HL-60 (cell line): Measurements from ENCODE around the gene PIM3.
"Not testable (repeated sequence)": the region's sequence is repeated elsewhere in the genome, so short reads cannot be mapped to it uniquely, and the experiment has no call there.

Source experiments
- DNase-seq, 2 experiments: peaks; one replicate each; pipeline ENCODE4 v3.0.0-alpha.2; 2010 to 2020; ENCODE audit warnings: low read depth in 1 of 2, low spot score in 1 of 2
- H3K27ac ChIP-seq: fragments of 250-450 bp; sonication (Bioruptor Pico); replicated peaks from 2 replicates; pipeline ENCODE4 v1.5.1; 2020; ENCODE audit warnings: mild to moderate bottlenecking, moderate library complexity
- H3K27me3 ChIP-seq: fragments of 250-450 bp; sonication (Bioruptor Pico); 2 replicates; pipeline ENCODE4 v1.5.1; 2021; ENCODE audit warnings: mild to moderate bottlenecking, moderate library complexity; ENCODE audit not compliant: insufficient read depth, poor library complexity, severe bottlenecking
- H3K4me3 ChIP-seq: replicated peaks from 2 replicates; pipeline ENCODE4 v1.5.1; 2011; ENCODE audit warnings: mild to moderate bottlenecking, control low read depth, low read length; ENCODE audit not compliant: insufficient read depth
- GABPA ChIP-seq: IDR thresholded peaks from 2 replicates; pipeline ENCODE4 v1.6.1; 2012; ENCODE audit warnings: low read depth
- POLR2AphosphoS5 ChIP-seq: IDR thresholded peaks from 2 replicates; pipeline ENCODE4 v1.6.1; 2012; ENCODE audit warnings: low read depth
- SPI1 ChIP-seq: IDR thresholded peaks from 2 replicates; pipeline ENCODE4 v1.6.1; 2012; ENCODE audit warnings: low read depth, mild to moderate bottlenecking, borderline replicate concordance
- TF ChIP-seq, protein P1 (sequence below): IDR thresholded peaks from one replicate; pipeline ENCODE4 v1.5.1; 2011; ENCODE audit warnings: low read length, control low read depth, inconsistent platforms; ENCODE audit not compliant: insufficient read depth
- TF ChIP-seq, protein P2 (sequence below): IDR thresholded peaks from 2 replicates; pipeline ENCODE4 v1.6.1; 2012; ENCODE audit warnings: low read depth; ENCODE audit not compliant: insufficient replicate concordance

Gene PIM3

DNA sequence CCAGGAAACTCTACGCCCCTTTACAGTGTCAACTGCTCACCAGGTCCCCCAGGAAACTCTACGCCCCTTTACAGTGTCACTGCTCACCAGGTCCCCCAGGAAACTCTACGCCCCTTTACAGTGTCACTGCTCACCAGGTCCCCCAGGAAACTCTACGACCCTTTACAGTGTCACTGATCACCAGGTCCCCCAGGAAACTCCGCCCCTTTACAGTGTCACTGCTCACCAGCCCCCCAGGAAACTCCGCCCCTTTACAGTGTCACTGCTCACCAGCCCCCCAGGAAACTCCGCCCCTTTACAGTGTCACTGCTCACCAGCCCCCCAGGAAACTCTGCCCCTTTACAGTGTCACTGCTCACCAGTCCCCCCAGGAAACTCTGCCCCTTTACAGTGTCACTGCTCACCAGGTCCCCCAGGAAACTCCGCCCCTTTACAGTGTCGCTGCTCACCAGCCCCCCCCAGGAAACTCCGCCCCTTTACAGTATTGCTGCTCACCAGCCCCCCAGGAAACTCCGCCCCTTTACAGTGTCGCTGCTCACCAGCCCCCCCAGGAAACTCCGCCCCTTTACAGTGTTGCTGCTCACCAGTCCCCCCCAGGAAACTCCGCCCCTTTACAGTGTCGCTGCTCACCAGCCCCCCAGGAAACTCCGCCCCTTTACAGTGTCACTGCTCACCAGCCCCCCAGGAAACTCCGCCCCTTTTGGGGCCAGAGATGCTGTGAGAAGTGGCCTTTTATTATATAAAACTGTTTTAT is 15.4 kb upstream of the PIM3 start:
- peak in 1 of 2 experiments; percentile 33 for DNase-seq
- not testable (repeated sequence) for H3K27me3 ChIP-seq, H3K4me3 ChIP-seq, H3K27ac ChIP-seq
- TF ChIP-seq GABPA = 0 out of 2 replicates have a peak, but pooled peaks have one; percentile 15

DNA sequence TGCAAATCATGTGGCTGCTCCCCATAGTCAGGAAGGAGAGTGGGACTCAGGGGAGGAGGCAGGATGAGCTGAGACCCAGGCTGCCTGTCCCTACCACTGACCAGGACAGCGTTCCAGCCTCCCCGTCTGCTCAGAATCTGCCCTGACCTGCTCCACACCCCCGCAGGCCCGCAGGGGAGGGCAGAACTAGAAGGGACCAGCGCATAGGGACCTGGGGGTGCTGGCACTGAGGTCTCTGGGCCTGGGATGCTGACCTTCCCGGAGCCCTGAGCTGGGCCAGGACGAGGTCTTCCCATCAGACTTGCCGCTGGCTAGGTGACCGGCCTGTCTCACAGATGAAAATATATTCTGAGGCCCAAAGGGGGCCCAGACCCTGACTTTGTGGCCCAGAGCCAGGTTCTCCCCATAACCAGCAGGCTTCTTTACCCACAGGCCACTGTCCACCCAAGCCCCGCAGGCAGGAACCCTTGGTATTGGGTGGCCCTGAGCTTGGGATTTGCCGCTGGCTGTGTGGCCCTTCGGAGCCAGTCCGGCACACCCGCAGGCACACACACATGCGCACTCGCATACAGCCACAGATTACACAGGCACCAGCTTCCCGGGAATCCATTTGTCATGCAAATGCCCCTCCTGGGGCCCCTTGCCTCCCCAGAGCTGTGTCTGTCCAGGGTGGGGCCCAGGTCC is 13.8 kb upstream of the PIM3 start:
- TF ChIP-seq SPI1 = no peak
- no peak for TF ChIP-seq GABPA
- TF ChIP-seq POLR2AphosphoS5 = no peak
- TF ChIP-seq, protein P1, sequence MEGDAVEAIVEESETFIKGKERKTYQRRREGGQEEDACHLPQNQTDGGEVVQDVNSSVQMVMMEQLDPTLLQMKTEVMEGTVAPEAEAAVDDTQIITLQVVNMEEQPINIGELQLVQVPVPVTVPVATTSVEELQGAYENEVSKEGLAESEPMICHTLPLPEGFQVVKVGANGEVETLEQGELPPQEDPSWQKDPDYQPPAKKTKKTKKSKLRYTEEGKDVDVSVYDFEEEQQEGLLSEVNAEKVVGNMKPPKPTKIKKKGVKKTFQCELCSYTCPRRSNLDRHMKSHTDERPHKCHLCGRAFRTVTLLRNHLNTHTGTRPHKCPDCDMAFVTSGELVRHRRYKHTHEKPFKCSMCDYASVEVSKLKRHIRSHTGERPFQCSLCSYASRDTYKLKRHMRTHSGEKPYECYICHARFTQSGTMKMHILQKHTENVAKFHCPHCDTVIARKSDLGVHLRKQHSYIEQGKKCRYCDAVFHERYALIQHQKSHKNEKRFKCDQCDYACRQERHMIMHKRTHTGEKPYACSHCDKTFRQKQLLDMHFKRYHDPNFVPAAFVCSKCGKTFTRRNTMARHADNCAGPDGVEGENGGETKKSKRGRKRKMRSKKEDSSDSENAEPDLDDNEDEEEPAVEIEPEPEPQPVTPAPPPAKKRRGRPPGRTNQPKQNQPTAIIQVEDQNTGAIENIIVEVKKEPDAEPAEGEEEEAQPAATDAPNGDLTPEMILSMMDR = no peak
- TF ChIP-seq, protein P2, sequence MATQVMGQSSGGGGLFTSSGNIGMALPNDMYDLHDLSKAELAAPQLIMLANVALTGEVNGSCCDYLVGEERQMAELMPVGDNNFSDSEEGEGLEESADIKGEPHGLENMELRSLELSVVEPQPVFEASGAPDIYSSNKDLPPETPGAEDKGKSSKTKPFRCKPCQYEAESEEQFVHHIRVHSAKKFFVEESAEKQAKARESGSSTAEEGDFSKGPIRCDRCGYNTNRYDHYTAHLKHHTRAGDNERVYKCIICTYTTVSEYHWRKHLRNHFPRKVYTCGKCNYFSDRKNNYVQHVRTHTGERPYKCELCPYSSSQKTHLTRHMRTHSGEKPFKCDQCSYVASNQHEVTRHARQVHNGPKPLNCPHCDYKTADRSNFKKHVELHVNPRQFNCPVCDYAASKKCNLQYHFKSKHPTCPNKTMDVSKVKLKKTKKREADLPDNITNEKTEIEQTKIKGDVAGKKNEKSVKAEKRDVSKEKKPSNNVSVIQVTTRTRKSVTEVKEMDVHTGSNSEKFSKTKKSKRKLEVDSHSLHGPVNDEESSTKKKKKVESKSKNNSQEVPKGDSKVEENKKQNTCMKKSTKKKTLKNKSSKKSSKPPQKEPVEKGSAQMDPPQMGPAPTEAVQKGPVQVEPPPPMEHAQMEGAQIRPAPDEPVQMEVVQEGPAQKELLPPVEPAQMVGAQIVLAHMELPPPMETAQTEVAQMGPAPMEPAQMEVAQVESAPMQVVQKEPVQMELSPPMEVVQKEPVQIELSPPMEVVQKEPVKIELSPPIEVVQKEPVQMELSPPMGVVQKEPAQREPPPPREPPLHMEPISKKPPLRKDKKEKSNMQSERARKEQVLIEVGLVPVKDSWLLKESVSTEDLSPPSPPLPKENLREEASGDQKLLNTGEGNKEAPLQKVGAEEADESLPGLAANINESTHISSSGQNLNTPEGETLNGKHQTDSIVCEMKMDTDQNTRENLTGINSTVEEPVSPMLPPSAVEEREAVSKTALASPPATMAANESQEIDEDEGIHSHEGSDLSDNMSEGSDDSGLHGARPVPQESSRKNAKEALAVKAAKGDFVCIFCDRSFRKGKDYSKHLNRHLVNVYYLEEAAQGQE = no peak
- H3K27ac ChIP-seq = no peak overlapping the region
- DNase-seq = no peak

DNA sequence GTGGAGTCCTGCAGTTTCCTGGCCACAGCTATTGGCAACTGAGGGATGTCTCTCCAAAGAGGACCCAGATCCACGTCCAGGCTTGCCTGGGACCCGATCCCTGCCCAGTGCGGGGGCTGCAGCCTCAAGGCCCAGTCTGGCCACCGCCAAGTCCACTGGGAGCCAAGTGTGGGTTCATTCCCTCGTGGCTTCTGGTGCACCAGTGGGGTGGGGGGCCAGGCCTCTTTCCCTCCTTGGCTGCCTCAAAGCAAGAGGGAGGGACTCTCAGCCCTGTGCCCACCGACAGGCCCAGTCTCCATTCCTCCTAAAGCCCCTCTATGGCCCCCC is 13.3 kb upstream of the PIM3 start:
- Histone ChIP-seq H3K27ac (no peak overlapping the region), H3K4me3 (no peak overlapping the region), H3K27me3 (no peaks in the 10 kb centered on the region)
- TF ChIP-seq GABPA = no peak
- TF ChIP-seq, protein P1 = no peak
- TF ChIP-seq POLR2AphosphoS5 = no peak
- TF ChIP-seq SPI1 = no peak
- TF ChIP-seq, protein P2 = no peak
- no peak for DNase-seq

More for the DNA sequence above, 13.8 kb upstream of the PIM3 start:
- Histone ChIP-seq H3K27me3 (no peaks in the 10 kb centered on the region), H3K4me3 (no peak overlapping the region)

DNA sequence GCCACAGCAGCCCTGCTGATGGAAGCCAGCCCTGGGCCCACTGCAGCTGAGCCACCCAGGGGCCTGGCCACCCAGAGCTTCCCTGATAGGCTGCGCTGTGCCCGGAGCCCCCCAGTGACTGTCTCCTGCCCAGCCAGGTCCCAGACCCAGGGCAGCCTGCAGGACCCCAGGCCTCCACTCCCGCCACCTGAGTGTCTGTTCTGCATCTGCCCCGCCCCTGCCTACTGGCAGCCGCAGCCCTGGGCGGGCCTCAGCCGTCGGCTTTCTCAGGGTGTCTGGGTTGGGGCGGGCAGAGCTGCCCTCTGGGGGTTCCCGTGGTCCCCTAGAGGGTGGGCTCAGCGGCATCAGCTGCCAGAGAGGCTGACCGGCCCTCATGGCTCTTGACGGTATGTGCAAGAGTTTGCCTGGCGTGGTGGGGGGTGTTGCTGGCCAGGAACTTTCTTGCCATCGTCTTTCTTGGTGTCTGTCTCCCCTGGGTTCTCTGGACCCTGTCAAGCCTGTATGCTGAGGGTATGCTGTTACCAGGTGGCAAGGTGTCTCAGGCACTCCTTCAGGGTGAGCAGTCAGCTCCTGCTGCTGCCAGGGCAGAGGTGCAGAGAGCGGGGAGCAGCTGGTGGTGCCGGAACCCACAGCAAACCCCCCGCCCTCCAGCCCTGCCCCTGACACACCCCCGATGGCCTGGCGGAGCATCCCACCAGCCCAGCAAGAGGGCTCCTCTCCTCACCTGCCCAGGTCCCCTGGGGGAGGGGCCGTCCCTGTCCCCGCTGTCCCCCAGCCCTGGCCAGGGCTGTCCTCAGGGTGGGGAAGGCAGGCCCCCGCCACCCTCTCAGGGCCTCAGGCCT is 12.2 kb upstream of the PIM3 start:
- Histone ChIP-seq H3K27me3 (no peaks in the 10 kb centered on the region), H3K27ac (no peak overlapping the region), H3K4me3 (no peak overlapping the region)
- no peak for TF ChIP-seq SPI1
- TF ChIP-seq, protein P2 = no peak
- TF ChIP-seq, protein P1 = no peak
- TF ChIP-seq POLR2AphosphoS5 = no peak
- no peak for TF ChIP-seq GABPA
- no peak for DNase-seq
